Osteoblast (primary cell): ENCODE results near the gene TEX51. TPM values are rescaled to one million over a fixed set of nuclear protein-coding genes. Genes with fewer than 3 reads are reported as not detected.

Source experiments
- DNase-seq: peaks from one replicate; pipeline ENCODE4 v3.0.0; 2011; ENCODE audit warnings: low spot score, mixed read lengths; ENCODE audit not compliant: insufficient read length; ENCODE audit errors: missing footprints
- H2AFZ ChIP-seq: 2 replicates; pipeline ENCODE4 v1.6.0; 2011; ENCODE audit warnings: mild to moderate bottlenecking, low read length
- H3K27ac ChIP-seq: 2 replicates; pipeline ENCODE4 v1.5.1; 2011; ENCODE audit warnings: mild to moderate bottlenecking, low read depth, low read length, moderate library complexity
- H3K27me3 ChIP-seq: 2 replicates; pipeline ENCODE4 v1.6.0; 2012; ENCODE audit warnings: mild to moderate bottlenecking, control low read depth, inconsistent platforms, low read length, moderate library complexity; ENCODE audit not compliant: insufficient read depth
- H3K36me3 ChIP-seq: 2 replicates; pipeline ENCODE4 v1.5.1; 2011; ENCODE audit warnings: mild to moderate bottlenecking, low read length, control low read depth, moderate library complexity; ENCODE audit not compliant: insufficient read depth
- H3K4me1 ChIP-seq: 2 replicates; pipeline ENCODE4 v1.5.1; 2011; ENCODE audit warnings: mild to moderate bottlenecking, low read length, control low read depth, moderate library complexity; ENCODE audit not compliant: insufficient read depth
- H3K4me2 ChIP-seq: 2 replicates; pipeline ENCODE4 v1.6.0; 2011; ENCODE audit warnings: mild to moderate bottlenecking, low read length; ENCODE audit not compliant: insufficient read depth
- H3K4me3 ChIP-seq: fragments of 200-600 bp; sonication (generic); 3 replicates; pipeline ENCODE4 v1.5.1; 2012; ENCODE audit warnings: mild to moderate bottlenecking, low read length, inconsistent platforms; ENCODE audit not compliant: insufficient read depth
- H3K79me2 ChIP-seq: 2 replicates; pipeline ENCODE4 v1.6.0; 2012; ENCODE audit warnings: mild to moderate bottlenecking, low read length, control low read depth, inconsistent platforms; ENCODE audit not compliant: insufficient read depth
- H3K9me3 ChIP-seq: 2 replicates; pipeline ENCODE4 v1.5.1; 2011; ENCODE audit warnings: low read depth, low read length, control low read depth
- H4K20me1 ChIP-seq: 2 replicates; pipeline ENCODE4 v1.6.0; 2012; ENCODE audit warnings: mild to moderate bottlenecking, low read length, control low read depth; ENCODE audit not compliant: insufficient read depth
- CTCF ChIP-seq: IDR thresholded peaks from 2 replicates; pipeline ENCODE4 v1.5.1; 2011; ENCODE audit warnings: mild to moderate bottlenecking, low read depth, low read length, moderate library complexity; ENCODE audit errors: extremely low read depth
- total RNA-seq: library from RNA; depleted of rRNA; stranded (reverse); fragments of >200 nt; gene quantifications from 2 replicates; pipeline ENCODE4 v1.2.3, GENCODE V29; 2012

Gene TEX51
- total RNA-seq, 1 donor, result not detected

- TF ChIP-seq CTCF, result no peak
- no peak overlapping the region for H3K27ac ChIP-seq
- no peaks in the 10 kb centered on the region for H3K9me3 ChIP-seq
- no peak overlapping the region for H2AFZ ChIP-seq
- H3K79me2 ChIP-seq, result no peaks in the 10 kb centered on the region
- H3K27me3 ChIP-seq, result no peaks in the 10 kb centered on the region
- no peaks in the 10 kb centered on the region for H4K20me1 ChIP-seq
- no peaks in the 10 kb centered on the region for H3K4me1 ChIP-seq
- no peaks in the 10 kb centered on the region for H3K36me3 ChIP-seq
- H3K4me2 ChIP-seq, result no peak overlapping the region
- no peak for DNase-seq
- no peak overlapping the region for H3K4me3 ChIP-seq
These were observed 43.9 kb downstream of the TEX51 start for GRCh38 chr2:126942427-126943203.

GRCh38 chr2:126943612-126944348 lies 45.1 kb downstream of the TEX51 start:
- Histone ChIP-seq H3K4me1 (no peaks in the 10 kb centered on the region), H3K4me2 (no peak overlapping the region), H3K27me3 (no peaks in the 10 kb centered on the region), H3K79me2 (no peaks in the 10 kb centered on the region), H3K27ac (no peak overlapping the region), H2AFZ (no peak overlapping the region), H3K4me3 (no peak overlapping the region), H4K20me1 (no peaks in the 10 kb centered on the region), H3K36me3 (no peaks in the 10 kb centered on the region), H3K9me3 (no peaks in the 10 kb centered on the region)
- TF ChIP-seq CTCF, result no peak
- DNase-seq, result no peak

- no peak for DNase-seq
- H3K27me3 ChIP-seq, result no peaks in the 10 kb centered on the region
- no peak for TF ChIP-seq CTCF
- H3K4me3 ChIP-seq, result no peak overlapping the region
- H3K9me3 ChIP-seq, result no peaks in the 10 kb centered on the region
- H4K20me1 ChIP-seq, result no peaks in the 10 kb centered on the region
- no peak overlapping the region for H3K4me2 ChIP-seq
- no peaks in the 10 kb centered on the region for H3K4me1 ChIP-seq
- no peak overlapping the region for H2AFZ ChIP-seq
- no peak overlapping the region for H3K27ac ChIP-seq
- no peaks in the 10 kb centered on the region for H3K79me2 ChIP-seq
- no peaks in the 10 kb centered on the region for H3K36me3 ChIP-seq
These were observed 46.4 kb downstream of the TEX51 start for GRCh38 chr2:126945118-126945517.
